Ovary (tissue), 3 donors: ENCODE measurements around the gene SLC22A14.

Source experiments
- CTCF ChIP-seq, 3 donors: fragments of 450-650 bp in 2 of 3; fragments of 200-600 bp in 1 of 3; IDR thresholded peaks; one replicate each; pipeline versions ENCODE4 v1.5.1 to v1.8.0; 2016 to 2022; ENCODE audit warnings: antibody characterized with exemption in 3 of 3, mild to moderate bottlenecking in 1 of 3
- EP300 ChIP-seq: sonication (generic); formaldehyde crosslinking; IDR thresholded peaks from one replicate; pipeline ENCODE4 v1.6.1; 2017; ENCODE audit warnings: antibody characterized with exemption
- POLR2A ChIP-seq: fragments of 450-650 bp; IDR thresholded peaks from one replicate; pipeline ENCODE4 v1.6.1; 2017; ENCODE audit warnings: antibody characterized with exemption, mild to moderate bottlenecking, moderate library complexity
- donor health status: DM: no; HTN: no; CAD: no.

- TF ChIP-seq POLR2A (no peak), CTCF (IDR thresholded peaks at IDR 0.05) (no peak), EP300 (no peak)
Measured at GRCh38 chr3:38313695-38314094, 31.6 kb downstream of the SLC22A14 start.
